ENCODE results near the gene TRIM22.
"Not testable (repeated sequence)": the region's sequence is repeated elsewhere in the genome, so short reads cannot be mapped to it uniquely, and the experiment has no call there.

GRCh38 chr11:5716518-5716917 is 26.9 kb downstream of the TRIM22 start:
- not testable (repeated sequence) for TF ChIP-seq CTCF (conservative IDR thresholded peaks at IDR 0.05; ENCODE audit: low read depth, low read length); EZH2 (IDR thresholded peaks at IDR 0.05; ENCODE audit: borderline replicate concordance, low read depth, low read length, poor library complexity, severe bottlenecking)

All from A673 (cell line).